SK-N-SH (cell line): ENCODE data around the gene CSF2RB. TPM values are rescaled to one million over a fixed set of nuclear protein-coding genes. Genes with fewer than 3 reads are reported as not detected.

Experiments used
- CTCF ChIA-PET: fragments of 300-600, 350-600 bp; formaldehyde crosslinking; extraction: SDS; loops from one replicate; lab custom pipeline; 2021; lab: Yijun Ruan, JAX
- POLR2A ChIA-PET: fragments of 350-600 bp; sonication (Branson Sonifier 250); formaldehyde crosslinking; extraction: SDS; loops from one replicate; lab custom pipeline; 2020; ENCODE audit warnings: antibody characterized with exemption, inconsistent platforms; lab: Yijun Ruan, JAX
- DNase-seq: peaks from one replicate; pipeline ENCODE4 v3.0.0; 2012
- H2AFZ ChIP-seq: fragments of 200-600 bp; sonication (generic); 2 replicates; pipeline ENCODE4 v1.8.1; 2016; ENCODE audit warnings: antibody characterized with exemption, mild to moderate bottlenecking, low read depth
- H3F3A ChIP-seq: fragments of 200-600 bp; sonication (generic); replicated peaks from 2 replicates; pipeline ENCODE3; 2016; ENCODE audit warnings: antibody characterized with exemption, mild to moderate bottlenecking; ENCODE audit not compliant: insufficient read depth
- H3K27ac ChIP-seq, 2 experiments: fragments of 200-500 bp in 1 of 2; fragments of 200-600 bp in 1 of 2; sonication (Bioruptor generic) in 1 of 2; sonication (generic), shearing (Covaris generic) in 1 of 2; 2 replicates each; pipeline versions ENCODE4 v1.5.1 to v1.6.1; 2014 to 2016; ENCODE audit warnings: low read depth in 2 of 2, inconsistent platforms in 1 of 2, low read length in 1 of 2, mild to moderate bottlenecking in 1 of 2, mixed read lengths in 1 of 2
- H3K27me3 ChIP-seq: fragments of 200-600 bp; sonication (generic), shearing (Covaris generic); 2 replicates; pipeline ENCODE4 v1.6.1; 2016; ENCODE audit warnings: mixed run types; ENCODE audit not compliant: insufficient read depth
- H3K36me3 ChIP-seq, 2 experiments: fragments of 200-500 bp in 1 of 2; fragments of 200-600 bp in 1 of 2; sonication (Bioruptor generic) in 1 of 2; sonication (generic) in 1 of 2; replicated peaks in 1 of 2; 2 replicates each; pipeline versions ENCODE3 to v1.5.1; 2014 to 2016; ENCODE audit warnings: low read length in 1 of 2, mild to moderate bottlenecking in 1 of 2; ENCODE audit not compliant: insufficient read depth in 2 of 2, control insufficient read depth in 1 of 2
- H3K4me1 ChIP-seq, 2 experiments: fragments of 200-500 bp in 1 of 2; fragments of 200-600 bp in 1 of 2; sonication (Bioruptor generic) in 1 of 2; sonication (generic), shearing (Covaris generic) in 1 of 2; 2 replicates each; pipeline versions ENCODE4 v1.5.1 to v1.6.1; 2014 to 2016; ENCODE audit warnings: low read depth in 1 of 2, low read length in 1 of 2, mixed run types in 1 of 2; ENCODE audit not compliant: insufficient read depth in 2 of 2, control insufficient read depth in 1 of 2
- H3K4me2 ChIP-seq: fragments of 200-600 bp; sonication (generic), shearing (Covaris generic); 2 replicates; pipeline ENCODE4 v1.6.1; 2017; ENCODE audit warnings: mixed run types
- H3K4me3 ChIP-seq, 2 experiments: fragments of 200-500 bp in 1 of 2; fragments of 200-600 bp in 1 of 2; sonication (Bioruptor generic) in 1 of 2; sonication (generic), shearing (Covaris generic) in 1 of 2; 2 replicates each; pipeline versions ENCODE4 v1.5.1 to v1.8.1; 2014 to 2016; ENCODE audit warnings: low read depth in 2 of 2, inconsistent platforms in 1 of 2, low read length in 1 of 2, mild to moderate bottlenecking in 1 of 2, mixed read lengths in 1 of 2, moderate library complexity in 1 of 2
- H3K79me2 ChIP-seq: fragments of 200-600 bp; sonication (generic); 2 replicates; pipeline ENCODE4 v1.8.1; 2017; ENCODE audit warnings: mild to moderate bottlenecking; ENCODE audit not compliant: insufficient read depth
- H3K9ac ChIP-seq: fragments of 200-600 bp; sonication (generic); 2 replicates; pipeline ENCODE4 v1.6.1; 2017; ENCODE audit warnings: mixed run types
- H3K9me2 ChIP-seq: fragments of 200-600 bp; sonication (generic); 2 replicates; pipeline ENCODE4 v1.6.1; 2017; ENCODE audit warnings: mixed run types
- H3K9me3 ChIP-seq: fragments of 200-600 bp; sonication (generic); 2 replicates; pipeline ENCODE4 v1.6.1; 2017; ENCODE audit warnings: mixed run types, mild to moderate bottlenecking, moderate library complexity
- H4K20me1 ChIP-seq: fragments of 200-600 bp; sonication (generic); 2 replicates; pipeline ENCODE4 v1.6.1; 2017; ENCODE audit warnings: mild to moderate bottlenecking, mixed run types; ENCODE audit not compliant: insufficient read depth
- CHD2 ChIP-seq: fragments of 150-350 bp; IDR thresholded peaks from 2 replicates; pipeline ENCODE4 v1.6.1; 2018; ENCODE audit warnings: low read length; ENCODE audit not compliant: partially characterized antibody
- EP300 ChIP-seq, 2 experiments: IDR thresholded peaks; 2 replicates each; pipeline versions ENCODE4 v1.4.0 to v1.6.1; 2012; ENCODE audit warnings: borderline replicate concordance in 1 of 2, low read depth in 1 of 2, low read length in 1 of 2
- FOXJ3 ChIP-seq: sonication (generic); formaldehyde crosslinking; IDR thresholded peaks from 2 replicates; pipeline ENCODE4 v1.5.1; 2020; ENCODE audit warnings: mild to moderate bottlenecking, missing genetic modification reagents
- GABPA ChIP-seq: IDR thresholded peaks from 2 replicates; pipeline ENCODE4 v1.4.0; 2012; ENCODE audit warnings: low read depth, mild to moderate bottlenecking
- MXI1 ChIP-seq: IDR thresholded peaks from 2 replicates; pipeline ENCODE4 v1.6.1; 2012; ENCODE audit warnings: mild to moderate bottlenecking, low read depth, low read length, improper control_type of control experiment
- RXRA ChIP-seq: IDR thresholded peaks from 2 replicates; pipeline ENCODE4 v1.4.0; 2012; ENCODE audit warnings: low read depth, mild to moderate bottlenecking, borderline replicate concordance
- TAF1 ChIP-seq: IDR thresholded peaks from 2 replicates; pipeline ENCODE4 v1.6.1; 2012; ENCODE audit warnings: low read depth, mild to moderate bottlenecking, low read length, moderate library complexity, borderline replicate concordance
- TEAD4 ChIP-seq: IDR thresholded peaks from 2 replicates; pipeline ENCODE4 v1.4.0; 2012; ENCODE audit warnings: mild to moderate bottlenecking, borderline replicate concordance; ENCODE audit not compliant: insufficient read depth
- WGBS: methylation state at CpG from one replicate; pipeline ENCODE4 v1.1.6; 2017; ENCODE audit warnings: low lambda C conversion rate; 5-methylcytosine and 5-hydroxymethylcytosine counted together
- polyA plus RNA-seq, 3 experiments: library from polyadenylated mRNA; depleted of rRNA; stranded (reverse); fragments of >200 nt; gene quantifications; 2 replicates each; pipeline ENCODE4 v1.2.3, GENCODE V29; 2012
- TF ChIP-seq, protein P1 (sequence below): fragments of 150-350 bp; IDR thresholded peaks from 2 replicates; pipeline ENCODE4 v1.6.1; 2016; ENCODE audit warnings: mild to moderate bottlenecking, low read depth, low read length
- TF ChIP-seq, protein P2 (sequence below): IDR thresholded peaks from 2 replicates; pipeline ENCODE4; 2012
- TF ChIP-seq, protein P3 (sequence below): fragments of 200-600 bp; sonication (generic); IDR thresholded peaks from 2 replicates; pipeline ENCODE4 v1.6.1; 2017; ENCODE audit warnings: antibody characterized with exemption, mild to moderate bottlenecking, moderate library complexity

The CSF2RB gene
- polyA plus RNA-seq, 1 of the 3 experiments (the other 2 are of a cell fraction), result not detected

DNA sequence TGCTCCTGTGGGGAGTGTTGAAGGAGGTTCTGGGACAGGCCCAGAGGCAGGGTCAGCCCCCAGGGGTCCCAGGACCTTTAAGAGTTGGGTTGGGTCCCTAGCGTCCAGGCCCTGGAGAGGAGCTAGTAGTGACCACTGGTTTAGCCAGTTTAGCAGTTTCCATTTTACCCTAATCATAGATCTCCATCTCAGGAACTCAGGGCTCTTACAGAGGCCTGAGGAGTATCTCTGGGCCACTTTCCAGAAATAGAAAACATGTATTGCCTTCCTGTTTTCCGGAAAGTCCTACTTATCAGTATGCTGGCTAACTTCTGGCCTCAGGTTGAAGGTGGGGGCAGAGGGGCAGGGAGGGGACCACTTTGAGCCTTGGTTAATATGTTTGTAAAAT lies 39.1 kb upstream of the CSF2RB start:
- POLR2A ChIA-PET, result no interaction called here
- no peak overlapping the region for H3K4me2 ChIP-seq

GRCh38 chr22:36874736-36875135 lies 38.7 kb upstream of the CSF2RB start:
- H3K27ac ChIP-seq, result no peak overlapping the region
- no peaks in the 10 kb centered on the region; the same call in none of the 2 replicates for H3K27me3 ChIP-seq
- POLR2A ChIA-PET, result no interaction called here
- H3K4me2 ChIP-seq, result no peak overlapping the region
- no peak for DNase-seq
- no peaks in the 10 kb centered on the region for H3K79me2 ChIP-seq
- WGBS, result 74% methylated on average over 8 of the region's 9 CpGs
- H3K4me1 ChIP-seq, result peaks cover 0 to 13% of the 10 kb centered on the region in 2 experiments; a peak in 1 of 4 replicates
- H3K9me3 ChIP-seq, result no peaks in the 10 kb centered on the region
- no peaks in the 10 kb centered on the region for H3K9me2 ChIP-seq
- no peaks in the 10 kb centered on the region for H4K20me1 ChIP-seq
- H2AFZ ChIP-seq, result no peak overlapping the region
- CTCF ChIA-PET, result interaction anchor here (0.7 to 1.0 kb wide), 2 partner anchors 19 to 93 kb away, joined by 3 to 4 read pairs; no protein-coding TSS in a partner anchor
- no peak for TF ChIP-seq FOXJ3 (CRISPR knock-in tag)
- no peak for TF ChIP-seq MXI1
- TF ChIP-seq GABPA, result no peak
- TF ChIP-seq RXRA, result no peak
- TF ChIP-seq TAF1, result no peak
- no peak for TF ChIP-seq CHD2
- no peaks in the 10 kb centered on the region for H3F3A ChIP-seq
- no peak overlapping the region for H3K4me3 ChIP-seq
- H3K9ac ChIP-seq, result no peak overlapping the region
- no peaks in the 10 kb centered on the region for H3K36me3 ChIP-seq

More for the DNA sequence above, 39.1 kb upstream of the CSF2RB start:
- Histone ChIP-seq H3K27ac (no peak overlapping the region), H3K9me3 (no peaks in the 10 kb centered on the region), H3K79me2 (no peaks in the 10 kb centered on the region), H3K4me3 (no peak overlapping the region), H4K20me1 (no peaks in the 10 kb centered on the region), H3K9ac (no peak overlapping the region), H3K36me3 (no peaks in the 10 kb centered on the region), H3K27me3 (no peaks in the 10 kb centered on the region; the same call in none of the 2 replicates), H3F3A (no peaks in the 10 kb centered on the region), H3K9me2 (no peaks in the 10 kb centered on the region), H3K4me1 (peaks cover 0 to 13% of the 10 kb centered on the region in 2 experiments; a peak in 1 of 4 replicates), H2AFZ (no peak overlapping the region)
- TF ChIP-seq EP300 (IDR thresholded peaks at IDR 0.05; ENCODE audit: borderline replicate concordance in 1 of 2, low read depth in 1 of 2, low read length in 1 of 2) (no peak), TEAD4 (no peak), MXI1 (no peak), GABPA (no peak)
- TF ChIP-seq, protein P1, sequence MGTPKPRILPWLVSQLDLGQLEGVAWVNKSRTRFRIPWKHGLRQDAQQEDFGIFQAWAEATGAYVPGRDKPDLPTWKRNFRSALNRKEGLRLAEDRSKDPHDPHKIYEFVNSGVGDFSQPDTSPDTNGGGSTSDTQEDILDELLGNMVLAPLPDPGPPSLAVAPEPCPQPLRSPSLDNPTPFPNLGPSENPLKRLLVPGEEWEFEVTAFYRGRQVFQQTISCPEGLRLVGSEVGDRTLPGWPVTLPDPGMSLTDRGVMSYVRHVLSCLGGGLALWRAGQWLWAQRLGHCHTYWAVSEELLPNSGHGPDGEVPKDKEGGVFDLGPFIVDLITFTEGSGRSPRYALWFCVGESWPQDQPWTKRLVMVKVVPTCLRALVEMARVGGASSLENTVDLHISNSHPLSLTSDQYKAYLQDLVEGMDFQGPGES, result no peak
- TF ChIP-seq, protein P2, sequence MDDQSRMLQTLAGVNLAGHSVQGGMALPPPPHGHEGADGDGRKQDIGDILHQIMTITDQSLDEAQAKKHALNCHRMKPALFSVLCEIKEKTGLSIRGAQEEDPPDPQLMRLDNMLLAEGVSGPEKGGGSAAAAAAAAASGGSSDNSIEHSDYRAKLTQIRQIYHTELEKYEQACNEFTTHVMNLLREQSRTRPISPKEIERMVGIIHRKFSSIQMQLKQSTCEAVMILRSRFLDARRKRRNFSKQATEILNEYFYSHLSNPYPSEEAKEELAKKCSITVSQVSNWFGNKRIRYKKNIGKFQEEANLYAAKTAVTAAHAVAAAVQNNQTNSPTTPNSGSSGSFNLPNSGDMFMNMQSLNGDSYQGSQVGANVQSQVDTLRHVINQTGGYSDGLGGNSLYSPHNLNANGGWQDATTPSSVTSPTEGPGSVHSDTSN, result no peak
- TF ChIP-seq, protein P3, sequence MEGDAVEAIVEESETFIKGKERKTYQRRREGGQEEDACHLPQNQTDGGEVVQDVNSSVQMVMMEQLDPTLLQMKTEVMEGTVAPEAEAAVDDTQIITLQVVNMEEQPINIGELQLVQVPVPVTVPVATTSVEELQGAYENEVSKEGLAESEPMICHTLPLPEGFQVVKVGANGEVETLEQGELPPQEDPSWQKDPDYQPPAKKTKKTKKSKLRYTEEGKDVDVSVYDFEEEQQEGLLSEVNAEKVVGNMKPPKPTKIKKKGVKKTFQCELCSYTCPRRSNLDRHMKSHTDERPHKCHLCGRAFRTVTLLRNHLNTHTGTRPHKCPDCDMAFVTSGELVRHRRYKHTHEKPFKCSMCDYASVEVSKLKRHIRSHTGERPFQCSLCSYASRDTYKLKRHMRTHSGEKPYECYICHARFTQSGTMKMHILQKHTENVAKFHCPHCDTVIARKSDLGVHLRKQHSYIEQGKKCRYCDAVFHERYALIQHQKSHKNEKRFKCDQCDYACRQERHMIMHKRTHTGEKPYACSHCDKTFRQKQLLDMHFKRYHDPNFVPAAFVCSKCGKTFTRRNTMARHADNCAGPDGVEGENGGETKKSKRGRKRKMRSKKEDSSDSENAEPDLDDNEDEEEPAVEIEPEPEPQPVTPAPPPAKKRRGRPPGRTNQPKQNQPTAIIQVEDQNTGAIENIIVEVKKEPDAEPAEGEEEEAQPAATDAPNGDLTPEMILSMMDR, result no peak
- CTCF ChIA-PET, result interaction anchor here (0.6 to 1.4 kb wide), 4 partner anchors 18 to 103 kb away, joined by 3 to 6 read pairs (median 4); no protein-coding TSS in a partner anchor
- 93% methylated on average over 1 of the region's 2 CpGs for WGBS
- no peak for DNase-seq
